C4-2B (cell line): ENCODE data around the gene LIPN.

ENCODE experiments used
- ZFX ChIP-seq: fragments of 450-650 bp; IDR thresholded peaks from 2 replicates; pipeline ENCODE4 v1.6.1; 2017
- TF ChIP-seq, protein P1 (sequence below): fragments of 450-650 bp; conservative IDR thresholded peaks from 2 replicates; pipeline ENCODE4 v1.5.1; 2017; ENCODE audit warnings: mild to moderate bottlenecking

DNA sequence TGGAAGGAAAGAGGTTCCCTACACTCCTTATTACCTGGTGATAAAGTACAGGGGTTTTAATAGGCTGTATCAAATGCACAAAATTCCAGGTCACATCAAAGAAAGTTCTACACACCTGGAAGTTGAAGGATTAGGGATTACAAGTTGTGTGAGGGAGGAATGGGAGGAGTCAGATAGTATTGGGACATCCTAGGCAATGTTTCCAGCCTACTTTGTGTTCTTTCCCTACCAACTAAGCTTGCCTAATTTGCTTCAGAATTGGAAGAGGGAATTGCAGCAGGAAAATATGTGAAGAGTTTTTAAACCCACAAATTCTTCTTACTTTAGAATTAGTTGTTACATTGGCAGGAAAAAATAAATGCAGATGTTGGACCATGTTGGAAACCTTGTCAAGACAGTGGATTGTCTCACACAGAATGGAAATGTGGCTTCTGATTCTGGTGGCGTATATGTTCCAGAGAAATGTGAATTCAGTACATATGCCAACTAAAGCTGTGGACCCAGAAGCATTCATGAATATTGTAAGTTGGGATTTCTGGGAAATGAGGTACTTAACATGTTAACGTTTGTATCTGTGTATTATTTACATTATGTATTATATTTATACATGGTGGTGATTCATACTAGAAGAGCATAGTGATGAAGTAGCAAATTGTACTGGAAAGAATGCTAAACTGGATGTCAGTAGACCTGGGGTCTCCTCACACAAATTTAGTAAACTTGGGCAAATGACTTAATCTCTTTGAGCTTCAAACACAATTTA is 42.9 kb downstream of the LIPN start, which contains the start of gene LIPM:
- TF ChIP-seq, protein P1, sequence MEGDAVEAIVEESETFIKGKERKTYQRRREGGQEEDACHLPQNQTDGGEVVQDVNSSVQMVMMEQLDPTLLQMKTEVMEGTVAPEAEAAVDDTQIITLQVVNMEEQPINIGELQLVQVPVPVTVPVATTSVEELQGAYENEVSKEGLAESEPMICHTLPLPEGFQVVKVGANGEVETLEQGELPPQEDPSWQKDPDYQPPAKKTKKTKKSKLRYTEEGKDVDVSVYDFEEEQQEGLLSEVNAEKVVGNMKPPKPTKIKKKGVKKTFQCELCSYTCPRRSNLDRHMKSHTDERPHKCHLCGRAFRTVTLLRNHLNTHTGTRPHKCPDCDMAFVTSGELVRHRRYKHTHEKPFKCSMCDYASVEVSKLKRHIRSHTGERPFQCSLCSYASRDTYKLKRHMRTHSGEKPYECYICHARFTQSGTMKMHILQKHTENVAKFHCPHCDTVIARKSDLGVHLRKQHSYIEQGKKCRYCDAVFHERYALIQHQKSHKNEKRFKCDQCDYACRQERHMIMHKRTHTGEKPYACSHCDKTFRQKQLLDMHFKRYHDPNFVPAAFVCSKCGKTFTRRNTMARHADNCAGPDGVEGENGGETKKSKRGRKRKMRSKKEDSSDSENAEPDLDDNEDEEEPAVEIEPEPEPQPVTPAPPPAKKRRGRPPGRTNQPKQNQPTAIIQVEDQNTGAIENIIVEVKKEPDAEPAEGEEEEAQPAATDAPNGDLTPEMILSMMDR = no peak
- TF ChIP-seq ZFX = no peak
